Large intestine (tissue), 3 donors: ENCODE measurements around the gene KRTAP19-7. TPM values are rescaled to one million over a fixed set of nuclear protein-coding genes. Genes with fewer than 3 reads are reported as not detected.

Source experiments
- DNase-seq, 2 donors: peaks; one replicate each; pipeline versions ENCODE4 v3.0.0 to v3.0.0-alpha.2; 2013
- H3K27ac ChIP-seq: one replicate; pipeline ENCODE4 v1.5.1; 2013; ENCODE audit warnings: low read length
- H3K27me3 ChIP-seq: 2 replicates; pipeline ENCODE4 v1.6.1; 2013; ENCODE audit warnings: low read length; ENCODE audit not compliant: control insufficient read depth, insufficient read depth
- H3K36me3 ChIP-seq: 2 replicates; pipeline ENCODE4 v1.6.1; 2013; ENCODE audit warnings: low read length; ENCODE audit not compliant: control insufficient read depth, insufficient read depth
- H3K4me1 ChIP-seq: one replicate; pipeline ENCODE4 v1.6.1; 2013; ENCODE audit warnings: low read length; ENCODE audit not compliant: control insufficient read depth, insufficient read depth
- H3K4me3 ChIP-seq: one replicate; pipeline ENCODE4 v1.5.1; 2013; ENCODE audit warnings: low read length
- H3K9me3 ChIP-seq: one replicate; pipeline ENCODE4 v1.6.1; 2013; ENCODE audit warnings: mild to moderate bottlenecking, low read depth, low read length, moderate library complexity; ENCODE audit not compliant: control insufficient read depth
- WGBS: methylation state at CpG from one replicate; pipeline ENCODE4 v1.1.5; 2013; ENCODE audit warnings: low lambda C conversion rate; ENCODE audit not compliant: insufficient coverage; 5-methylcytosine and 5-hydroxymethylcytosine counted together
- polyA plus RNA-seq: library from polyadenylated mRNA; unstranded; fragments of 120-200 nt; gene quantifications from one replicate; pipeline ENCODE4 v1.2.1, GENCODE V29; 2013

Gene KRTAP19-7
- polyA plus RNA-seq, 1 donor = not detected

GRCh38 chr21:30567617-30568016, 6.5 kb upstream of the KRTAP19-7 start:
- Histone ChIP-seq H3K36me3 (no peaks in the 10 kb centered on the region), H3K9me3 (no peaks in the 10 kb centered on the region), H3K4me3 (no peak overlapping the region), H3K27ac (no peak overlapping the region), H3K27me3 (no peaks in the 10 kb centered on the region), H3K4me1 (no peaks in the 10 kb centered on the region)
- no peak for DNase-seq

DNA sequence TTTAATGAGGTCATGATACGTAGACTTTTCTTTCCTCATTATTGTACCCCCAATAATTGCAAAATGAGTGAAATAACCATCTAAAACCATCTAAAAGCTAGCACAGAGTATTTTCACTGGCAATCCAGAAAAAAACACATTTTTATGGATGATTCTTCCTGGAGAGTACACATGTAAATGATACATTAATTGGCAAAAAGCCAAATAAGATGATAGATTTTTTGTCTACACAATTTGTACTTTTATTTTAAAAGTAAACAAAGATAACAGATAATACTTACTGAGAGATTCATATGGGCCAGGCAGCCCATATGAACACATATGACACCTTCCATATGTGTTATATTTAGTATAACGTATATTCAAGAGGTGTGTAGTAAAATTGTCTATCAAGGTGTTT, 2.5 kb upstream of the KRTAP19-7 start:
- Histone ChIP-seq H3K9me3 (no peaks in the 10 kb centered on the region), H3K4me1 (no peaks in the 10 kb centered on the region), H3K36me3 (no peaks in the 10 kb centered on the region), H3K27me3 (no peaks in the 10 kb centered on the region), H3K27ac (no peak overlapping the region), H3K4me3 (no peak overlapping the region)
- no peak for DNase-seq
- WGBS = 100% methylated on average over 1 of the region's 2 CpGs

GRCh38 chr21:30563072-30563471, 2.0 kb upstream of the KRTAP19-7 start:
- H3K9me3 ChIP-seq = no peaks in the 10 kb centered on the region
- no peaks in the 10 kb centered on the region for H3K27me3 ChIP-seq
- H3K36me3 ChIP-seq = no peaks in the 10 kb centered on the region
- H3K27ac ChIP-seq = no peak overlapping the region
- H3K4me3 ChIP-seq = no peak overlapping the region
- H3K4me1 ChIP-seq = no peaks in the 10 kb centered on the region
- WGBS = 30% methylated on average over 2 of the region's 6 CpGs
- no peak for DNase-seq

GRCh38 chr21:30561957-30562356, 843 bp upstream of the KRTAP19-7 start:
- Histone ChIP-seq H3K4me3 (no peak overlapping the region), H3K36me3 (no peaks in the 10 kb centered on the region), H3K4me1 (no peaks in the 10 kb centered on the region), H3K9me3 (no peaks in the 10 kb centered on the region), H3K27ac (no peak overlapping the region), H3K27me3 (no peaks in the 10 kb centered on the region)
- no peak for DNase-seq
- WGBS = 100% methylated on average over 1 of the region's 2 CpGs

DNA sequence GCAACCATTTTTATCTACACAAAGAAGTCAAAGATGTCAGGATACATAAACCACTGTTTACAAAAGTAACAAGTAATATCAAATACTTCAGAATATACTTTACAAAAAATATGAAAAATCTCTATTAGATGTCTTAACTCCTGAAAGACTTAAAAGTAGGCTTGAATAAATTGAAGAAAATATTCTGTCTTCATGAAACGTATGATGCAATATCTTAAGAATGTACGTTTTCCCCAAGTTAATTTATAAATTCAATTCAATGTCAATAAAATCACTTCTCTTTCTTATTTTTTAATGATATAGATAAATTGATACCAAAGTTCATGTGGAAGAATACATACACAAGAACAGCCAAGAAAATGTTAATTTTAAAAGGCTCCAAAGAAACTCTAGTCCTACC, 6.0 kb downstream of the KRTAP19-7 start:
- H3K9me3 ChIP-seq = no peaks in the 10 kb centered on the region
- WGBS = 94% methylated on average over 2 of the region's 2 CpGs

DNA sequence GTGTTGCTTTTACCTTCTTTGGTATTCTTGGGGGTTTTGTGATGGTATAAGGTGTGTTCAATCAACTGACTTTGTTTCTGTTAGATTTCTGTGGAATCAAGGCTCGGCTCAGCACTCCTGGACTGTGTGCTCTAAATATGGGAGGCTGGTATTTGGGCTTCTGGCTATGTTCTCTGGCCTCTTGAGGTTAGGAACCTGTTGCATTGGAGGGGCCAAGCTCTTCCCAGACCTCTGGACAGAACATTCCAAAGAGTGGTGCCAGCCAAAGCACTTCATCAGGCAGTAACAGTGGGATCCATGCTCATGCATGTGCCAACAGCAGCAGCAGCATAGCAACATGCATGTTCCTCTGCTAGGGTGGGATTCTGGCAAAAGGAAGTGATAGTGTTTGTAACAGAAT, 8.3 kb downstream of the KRTAP19-7 start:
- H3K4me1 ChIP-seq = no peaks in the 10 kb centered on the region
- WGBS = no CpG with 5 or more reads among the region's 1 CpG
- no peak overlapping the region for H3K27ac ChIP-seq
- DNase-seq = no peak
- no peak overlapping the region for H3K4me3 ChIP-seq
- H3K9me3 ChIP-seq = no peaks in the 10 kb centered on the region
- no peaks in the 10 kb centered on the region for H3K36me3 ChIP-seq
- no peaks in the 10 kb centered on the region for H3K27me3 ChIP-seq

More for the DNA sequence above, 6.0 kb downstream of the KRTAP19-7 start:
- Histone ChIP-seq H3K4me3 (no peak overlapping the region), H3K27me3 (no peaks in the 10 kb centered on the region), H3K4me1 (no peaks in the 10 kb centered on the region), H3K36me3 (no peaks in the 10 kb centered on the region), H3K27ac (no peak overlapping the region)
- no peak for DNase-seq

- DNase-seq = no peak
Measured at GRCh38 chr21:30541764-30542163, 19.4 kb downstream of the KRTAP19-7 start, which contains the start of gene KRTAP19-6. KRTAP19-6 (minus strand) TSS chr21:30541864; CDS start chr21:30541833, 31 bp downstream.

DNA sequence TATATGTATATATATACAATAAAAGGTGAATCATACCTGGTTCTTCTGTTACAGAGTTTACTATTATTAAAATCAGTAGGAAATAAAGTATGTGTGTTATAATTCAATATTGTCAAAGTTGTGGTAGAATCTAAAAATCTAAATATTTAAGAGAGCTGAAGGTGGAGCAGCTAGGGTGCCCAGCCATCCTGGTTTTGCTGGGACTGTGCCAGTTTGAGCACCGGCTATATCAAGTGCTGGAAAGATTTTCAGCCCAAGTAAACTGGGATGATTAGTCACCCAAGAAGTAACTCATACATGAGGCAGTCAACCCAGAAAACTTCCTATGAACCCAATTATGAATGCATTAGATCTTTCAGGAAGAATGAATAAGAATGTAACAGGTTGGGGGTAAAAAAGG, 42.2 kb downstream of the KRTAP19-7 start:
- Histone ChIP-seq H3K9me3 (no peaks in the 10 kb centered on the region), H3K27ac (no peak overlapping the region), H3K4me3 (no peak overlapping the region), H3K36me3 (no peaks in the 10 kb centered on the region), H3K4me1 (no peaks in the 10 kb centered on the region), H3K27me3 (no peaks in the 10 kb centered on the region)
- no CpG with 5 or more reads among the region's 1 CpG for WGBS
- DNase-seq = no peak

More at GRCh38 chr21:30541764-30542163, 19.4 kb downstream of the KRTAP19-7 start, which contains the start of gene KRTAP19-6:
- WGBS = no CpG with 5 or more reads among the region's 1 CpG
- no peak within 1 kb of the TSS for H3K27ac ChIP-seq
- H3K36me3 ChIP-seq = no peaks in the 10 kb centered on the region
- H3K27me3 ChIP-seq = no peaks in the 10 kb centered on the region
- H3K4me3 ChIP-seq = no peak within 1 kb of the TSS
- peaks cover 3% of the 10 kb centered on the region for H3K9me3 ChIP-seq
- no peaks in the 10 kb centered on the region for H3K4me1 ChIP-seq

DNA sequence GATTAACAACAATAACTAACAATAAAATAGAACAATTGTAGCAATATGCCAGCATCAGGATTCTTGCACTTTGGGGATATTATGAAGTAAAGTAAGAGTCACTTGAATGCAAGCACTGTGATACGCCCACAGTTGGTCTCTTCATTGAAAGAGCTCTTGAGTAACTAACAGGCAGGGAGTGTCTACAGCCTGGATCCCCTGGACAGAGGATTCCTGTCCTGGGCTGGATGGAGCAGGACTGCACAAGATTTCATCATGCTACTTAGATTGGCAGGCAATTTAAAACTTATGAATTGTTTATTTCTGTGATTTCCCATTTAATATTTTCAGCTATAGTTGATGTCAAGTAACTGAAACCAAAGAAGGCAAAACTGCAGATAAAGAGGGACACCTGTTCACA, 45.4 kb downstream of the KRTAP19-7 start:
- Histone ChIP-seq H3K9me3 (no peaks in the 10 kb centered on the region), H3K4me1 (no peaks in the 10 kb centered on the region), H3K36me3 (no peaks in the 10 kb centered on the region), H3K27ac (no peak overlapping the region), H3K4me3 (no peak overlapping the region), H3K27me3 (no peaks in the 10 kb centered on the region)
- WGBS = no CpG with 5 or more reads among the region's 1 CpG
- no peak for DNase-seq
